Suppressor macrophage treated with lipopolysaccharide for 1 hour (primary cell): ENCODE data around the gene MAN2A1.

ENCODE experiments used
- DNase-seq, 3 donors: peaks; one replicate each; pipeline ENCODE4 v3.0.0-alpha.2; 2020 to 2022

The MAN2A1 gene

DNA sequence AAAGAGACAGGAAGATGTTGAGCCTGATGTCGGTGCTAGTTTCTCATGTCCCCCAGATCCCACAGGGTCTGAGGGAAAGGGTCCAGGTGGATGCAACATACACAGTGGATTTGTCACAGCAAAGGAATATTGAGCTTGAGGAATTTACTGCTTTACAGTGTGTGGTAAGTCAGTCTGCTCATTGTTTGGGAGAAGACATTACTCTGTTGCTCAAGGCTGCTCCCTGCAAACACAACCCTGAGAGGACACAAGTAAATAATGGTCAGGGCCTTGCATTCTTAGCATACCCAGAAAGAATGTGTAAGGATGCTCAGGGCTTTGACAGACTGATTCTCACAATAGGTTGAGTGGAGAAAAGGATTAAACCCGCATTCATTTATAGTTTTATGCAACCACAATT is 7.3 kb upstream of the MAN2A1 start:
- DNase-seq: no peak

DNA sequence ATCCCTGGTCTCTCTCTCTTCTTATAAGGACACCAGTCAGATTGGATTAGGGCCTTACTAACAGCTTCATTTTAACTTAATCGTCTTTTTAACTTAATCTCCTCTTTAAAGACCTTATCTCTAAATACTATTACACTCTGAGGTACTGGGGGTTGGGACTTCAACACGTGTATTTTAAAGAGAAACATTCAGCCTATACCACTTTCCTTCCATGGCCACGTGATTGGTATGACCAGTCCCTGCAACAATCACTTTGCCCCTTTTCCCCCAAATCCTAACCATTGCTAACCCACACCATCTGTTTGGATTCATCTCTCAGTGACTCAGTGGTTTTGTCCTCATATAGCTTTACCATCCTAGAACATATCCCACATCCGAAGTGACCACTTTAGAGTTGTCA is 3.8 kb upstream of the MAN2A1 start:
- no peak for DNase-seq

DNA sequence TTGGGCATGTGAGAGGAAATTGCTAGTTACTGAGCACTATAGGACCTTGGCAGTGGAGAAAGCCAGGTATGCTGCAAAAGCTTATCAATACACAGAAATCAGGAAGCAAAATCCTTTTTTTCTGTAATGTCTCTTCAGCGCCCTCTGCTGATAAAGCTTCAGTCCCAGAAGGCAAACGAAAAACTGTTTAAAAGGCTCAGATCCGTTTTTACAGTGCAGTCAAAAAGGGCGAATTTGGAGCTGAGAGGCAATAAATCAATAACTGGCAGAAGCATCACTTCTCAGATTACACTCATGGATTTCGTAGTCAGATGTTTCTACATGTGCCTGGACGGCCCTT is 1.1 kb upstream of the MAN2A1 start:
- DNase-seq: peak; percentile 68 to 78 (median 76)

DNA sequence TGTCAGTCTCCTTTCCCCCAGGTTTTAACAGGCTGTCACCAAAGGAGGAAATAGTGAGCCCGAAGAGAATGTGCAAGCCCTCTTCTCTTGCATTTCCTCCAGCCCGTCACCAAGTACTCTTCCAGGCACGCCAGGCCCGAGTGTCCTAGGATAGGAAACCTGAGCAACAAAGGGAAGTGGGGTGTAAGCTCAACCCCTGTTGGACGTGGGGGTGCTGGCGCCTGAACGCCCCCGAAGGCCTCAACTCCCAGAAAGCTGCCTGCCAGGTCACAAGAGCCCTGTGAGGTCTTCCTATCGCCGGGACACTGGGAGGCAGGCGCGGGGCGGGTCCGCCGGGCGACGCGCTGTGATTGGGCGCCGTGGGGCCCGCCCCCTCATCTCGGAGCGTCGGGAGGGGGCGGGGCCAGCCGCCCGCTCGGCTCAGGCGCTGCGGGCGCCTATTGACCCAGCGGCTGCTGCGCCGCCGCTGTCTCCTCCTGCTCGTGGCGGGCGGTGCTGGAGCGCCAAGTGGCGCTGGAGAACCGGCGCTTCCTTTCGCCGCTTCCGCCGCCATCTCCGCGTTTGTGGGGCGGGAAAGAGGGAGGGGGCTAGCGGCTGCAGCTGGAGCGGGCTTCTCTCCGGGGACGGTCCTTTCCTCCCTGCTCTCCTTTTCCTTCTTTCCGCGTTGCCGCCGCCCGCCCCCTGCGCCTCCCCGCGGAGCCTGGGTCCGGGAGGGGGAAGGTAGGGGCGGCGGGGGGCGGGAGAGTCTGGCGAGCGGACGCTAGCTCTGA is 572 bp upstream of the MAN2A1 start:
- peak; percentile 95 to 99 (median 97) for DNase-seq

DNA sequence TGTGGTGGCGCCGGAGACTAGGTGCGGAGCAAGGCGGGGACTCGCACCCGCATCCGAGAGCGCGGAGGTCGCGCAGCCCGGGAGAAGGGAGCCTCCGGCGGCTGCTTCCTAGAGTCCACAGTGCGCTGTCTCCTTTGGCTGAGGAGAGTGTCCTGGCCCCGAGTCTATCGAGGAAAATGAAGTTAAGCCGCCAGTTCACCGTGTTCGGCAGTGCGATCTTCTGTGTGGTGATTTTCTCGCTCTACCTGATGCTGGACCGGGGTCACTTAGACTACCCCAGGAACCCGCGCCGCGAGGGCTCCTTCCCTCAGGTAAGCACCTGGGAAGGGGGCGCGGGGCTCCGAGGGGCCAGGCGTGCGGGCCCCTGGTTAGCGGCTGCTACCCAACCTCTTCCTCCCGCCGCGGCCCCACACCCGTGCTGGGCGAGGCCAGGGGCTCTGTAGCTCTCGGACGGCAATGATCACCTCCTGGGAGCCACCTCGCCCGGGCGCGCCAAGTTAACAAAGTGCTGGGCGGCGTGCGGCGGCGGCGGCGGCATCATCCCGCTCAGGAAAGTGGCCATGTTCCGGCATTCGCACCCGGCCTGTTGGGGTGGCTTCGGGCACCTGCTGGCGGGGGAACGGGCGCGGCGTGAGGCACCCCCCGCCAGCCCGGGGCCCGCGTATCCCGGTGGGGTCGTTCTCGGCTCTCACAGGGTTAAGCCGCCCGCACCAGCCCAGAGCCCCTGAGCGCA is 681 bp downstream of the MAN2A1 start:
- DNase-seq: peak; percentile 27 to 57 (median 40)

DNA sequence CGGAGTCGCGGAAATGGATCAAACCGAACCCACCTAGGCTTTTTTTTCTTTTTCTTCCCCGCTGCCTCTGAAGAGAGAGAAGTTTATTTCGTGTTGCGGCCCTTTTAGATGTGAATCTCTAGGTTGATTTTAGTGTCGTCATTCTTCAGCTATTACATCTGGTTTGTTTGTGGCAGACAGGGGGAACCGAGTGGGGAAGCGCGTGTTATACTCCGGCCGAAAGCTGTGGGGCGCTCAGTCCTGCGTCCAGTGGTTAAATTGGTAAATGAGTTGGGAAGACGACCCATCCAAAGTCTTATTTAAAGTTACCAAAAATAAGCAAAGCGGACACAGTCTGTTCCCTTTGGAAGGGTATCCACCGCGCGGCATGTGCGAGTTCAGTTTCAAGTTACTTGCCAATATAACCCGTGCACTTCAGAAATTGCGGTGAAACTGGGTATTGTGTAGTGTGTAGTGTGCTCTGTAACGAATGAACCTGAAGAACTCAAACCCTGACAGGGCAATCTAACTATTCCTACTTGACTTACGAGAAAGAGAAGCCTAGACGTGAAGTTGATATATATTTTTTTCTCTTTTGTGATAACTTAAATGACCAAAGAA is 1.3 kb downstream of the MAN2A1 start:
- peak; percentile 77 to 79 (median 79) for DNase-seq

DNA sequence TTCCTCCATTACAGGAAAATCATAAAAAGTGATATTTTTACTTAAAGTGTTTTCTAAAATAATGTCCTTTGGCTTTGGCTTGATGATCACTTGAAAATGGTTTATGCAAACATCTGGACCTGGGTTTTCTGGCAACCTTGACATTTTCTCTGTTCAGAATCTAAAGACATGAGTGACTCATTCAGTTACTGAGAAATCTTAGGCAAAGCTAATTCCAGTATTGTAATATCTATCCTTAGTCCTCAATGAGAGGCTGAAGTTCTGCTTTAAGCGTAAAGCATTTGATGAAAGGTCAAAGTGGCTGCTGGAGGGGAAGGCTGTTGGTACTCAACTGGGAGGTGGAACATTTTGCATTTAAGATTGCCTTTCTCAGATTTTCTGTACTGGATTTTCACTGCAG is 2.3 kb downstream of the MAN2A1 start:
- peak; percentile 15 to 77 (median 69) for DNase-seq

DNA sequence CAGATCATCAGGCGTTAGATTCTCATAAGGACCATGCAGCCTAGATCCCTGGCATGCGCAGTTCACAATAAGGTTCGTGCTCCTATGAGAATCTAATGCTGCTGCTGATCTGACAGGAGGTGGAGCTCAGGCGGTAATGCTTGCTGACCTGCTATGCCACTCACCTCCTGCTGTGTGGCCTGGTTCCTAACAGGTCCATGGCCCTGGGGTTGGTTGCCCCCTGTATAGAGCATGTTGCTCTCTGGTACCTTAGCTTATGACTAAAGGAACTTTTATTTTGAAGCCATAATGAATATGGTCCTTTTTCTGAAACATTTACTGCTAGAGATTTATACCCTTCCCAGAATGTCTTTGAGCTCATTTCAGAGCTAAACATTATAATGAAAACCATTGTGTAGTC is 3.1 kb downstream of the MAN2A1 start:
- no peak for DNase-seq

DNA sequence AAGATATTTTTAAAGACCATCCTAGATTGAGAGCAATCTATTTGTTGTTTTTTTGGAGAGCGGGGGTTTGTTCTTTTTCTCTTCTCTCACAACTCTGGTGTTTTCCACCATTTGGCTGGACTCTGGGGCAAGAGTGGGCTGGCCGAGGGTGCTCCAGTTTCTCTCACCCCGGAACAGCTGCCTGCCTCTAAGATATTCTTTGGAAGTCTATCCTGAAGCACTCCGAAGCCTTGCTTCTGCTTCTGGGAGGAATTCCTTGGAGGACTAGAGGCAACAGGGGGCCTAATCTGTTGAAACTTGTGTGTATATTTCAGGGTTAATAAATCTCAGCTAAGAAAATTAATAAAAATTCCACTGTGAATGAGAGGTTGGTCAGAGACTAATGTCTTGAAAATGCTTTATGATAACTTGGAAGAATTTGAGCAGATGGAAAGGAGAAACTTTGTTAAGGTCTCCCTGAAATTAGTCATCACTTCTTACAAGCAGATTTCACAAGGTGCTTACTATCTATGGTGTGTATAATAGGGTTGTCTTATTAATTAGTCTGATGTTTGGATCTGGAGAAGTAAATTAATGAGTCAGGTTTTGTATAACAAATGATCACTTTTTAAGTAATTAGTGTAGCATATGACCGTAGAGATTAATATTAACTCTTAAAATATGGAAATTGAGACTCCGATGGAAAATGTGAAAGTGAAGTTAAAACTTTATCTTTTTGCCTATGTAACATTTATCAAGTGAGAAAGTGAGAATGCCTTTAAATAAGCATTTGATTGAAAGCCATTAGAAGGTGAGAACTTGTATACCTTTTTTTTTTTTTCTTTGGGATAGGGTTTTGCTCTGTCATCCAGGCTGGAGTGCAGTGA is 4.0 kb downstream of the MAN2A1 start:
- peak in 2 of 3 donors; percentile 22 to 25 for DNase-seq

DNA sequence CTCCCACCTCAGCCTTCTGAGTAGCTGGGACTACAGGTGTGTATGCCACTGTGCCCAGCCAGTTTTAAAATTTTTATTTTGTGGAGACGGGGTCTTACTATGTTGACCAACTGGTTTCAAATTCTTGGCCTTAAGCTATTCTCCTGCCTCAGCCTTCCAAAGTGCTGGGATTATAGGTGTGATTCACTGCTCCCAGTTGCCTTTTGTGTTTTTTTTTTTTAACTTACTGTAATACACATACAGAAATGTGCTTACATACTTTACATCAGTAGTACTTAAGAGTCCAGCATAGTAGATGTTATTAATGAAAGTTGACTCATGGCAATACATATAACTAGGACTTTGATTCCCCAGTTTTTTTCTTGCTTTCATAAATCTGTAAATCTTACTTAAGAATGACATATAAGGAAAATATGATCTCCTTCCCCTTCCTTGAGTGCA is 4.7 kb downstream of the MAN2A1 start:
- peak in 2 of 3 donors; percentile 29 to 52 for DNase-seq

DNA sequence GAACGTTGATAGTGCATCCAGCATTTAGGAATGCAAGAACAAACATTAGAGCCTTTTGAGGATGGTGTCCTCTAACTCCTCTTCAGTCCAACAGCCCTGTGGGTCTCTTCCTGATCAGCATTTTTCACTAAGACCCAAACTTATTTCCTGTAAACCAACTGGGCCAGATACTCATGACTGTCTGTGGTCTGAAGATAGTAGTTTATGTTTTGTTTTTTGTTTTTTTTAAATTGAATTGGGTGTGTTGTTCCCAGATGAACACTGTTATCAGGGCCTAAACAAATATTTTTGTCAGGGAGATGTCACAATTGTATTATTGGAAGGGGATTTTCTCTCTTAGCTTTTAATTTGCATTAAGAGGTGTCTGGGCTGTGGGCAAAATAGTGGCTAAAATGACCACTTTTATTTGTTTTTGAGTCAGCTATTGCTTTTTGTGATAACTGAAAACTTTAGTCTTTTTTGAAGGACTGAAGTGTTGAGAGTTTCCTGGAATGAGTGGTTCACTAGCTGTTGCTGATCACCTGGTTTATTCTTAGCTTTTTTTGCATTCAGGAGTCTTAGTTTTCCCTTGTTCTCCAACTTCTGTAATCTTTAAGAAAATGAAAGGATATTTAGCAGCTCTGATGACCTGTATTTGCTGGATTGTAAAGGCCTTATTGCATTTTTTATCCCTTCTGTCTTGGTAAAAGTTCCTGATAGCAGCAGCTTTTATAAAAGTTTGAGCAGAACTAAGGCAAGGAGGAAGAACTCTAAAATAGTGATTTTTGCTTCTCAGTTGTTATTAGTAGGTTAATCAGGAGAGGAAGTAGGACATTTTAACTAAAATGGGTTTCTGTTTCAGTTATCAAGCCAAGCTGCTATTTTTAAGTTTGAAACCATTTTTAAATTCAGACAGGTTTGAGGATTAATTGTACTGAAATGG is 5.5 kb downstream of the MAN2A1 start:
- peak in 2 of 3 donors; percentile 43 to 55 for DNase-seq

DNA sequence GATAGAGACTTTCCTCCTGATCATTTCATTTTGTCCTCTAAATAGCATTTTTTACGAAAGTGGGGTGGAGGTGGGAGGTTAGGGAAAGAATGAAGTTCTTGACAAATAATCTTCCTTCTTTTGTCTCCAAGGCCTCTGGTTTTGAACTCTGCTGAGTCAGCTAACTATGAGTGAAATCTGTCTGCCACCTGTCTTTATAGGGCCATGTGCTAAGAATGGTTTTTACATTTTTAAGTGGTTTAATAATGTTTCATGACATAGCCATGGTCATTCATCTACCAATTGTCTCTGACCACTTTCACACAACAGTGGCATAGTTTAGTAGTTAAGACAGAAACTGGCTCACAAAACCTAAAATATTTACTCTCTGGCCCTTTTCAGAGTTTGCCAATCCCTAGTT is 7.6 kb downstream of the MAN2A1 start:
- DNase-seq: no peak

DNA sequence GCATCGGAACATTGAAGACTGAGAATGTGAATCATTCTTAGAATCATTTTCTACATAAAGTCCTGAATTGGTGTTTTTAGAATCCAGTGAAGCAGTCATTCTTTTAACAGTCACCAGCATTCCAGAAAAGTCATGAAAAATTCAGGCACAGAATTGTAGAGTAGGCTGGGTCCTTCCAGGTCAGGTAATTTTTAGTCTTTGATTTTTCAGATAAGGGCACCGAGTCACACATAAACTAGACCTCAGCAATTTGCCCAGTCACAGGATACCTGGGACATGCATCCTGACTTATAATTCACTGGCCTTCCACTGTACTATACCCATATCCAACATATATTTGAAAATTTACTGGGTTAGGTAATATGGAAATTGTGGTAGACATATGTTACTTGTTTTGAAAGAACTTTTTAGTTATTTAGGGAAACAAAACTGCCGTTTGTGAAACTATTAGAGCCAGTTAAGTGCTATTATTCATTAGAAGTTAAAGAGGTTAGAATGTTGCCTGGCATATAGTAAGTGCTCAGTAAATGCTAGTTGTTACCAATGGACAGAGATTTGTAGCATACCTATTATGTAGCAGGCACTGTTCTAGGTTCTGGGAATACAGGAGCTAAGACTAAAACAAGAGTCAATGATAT is 10.9 kb downstream of the MAN2A1 start:
- no peak for DNase-seq

DNA sequence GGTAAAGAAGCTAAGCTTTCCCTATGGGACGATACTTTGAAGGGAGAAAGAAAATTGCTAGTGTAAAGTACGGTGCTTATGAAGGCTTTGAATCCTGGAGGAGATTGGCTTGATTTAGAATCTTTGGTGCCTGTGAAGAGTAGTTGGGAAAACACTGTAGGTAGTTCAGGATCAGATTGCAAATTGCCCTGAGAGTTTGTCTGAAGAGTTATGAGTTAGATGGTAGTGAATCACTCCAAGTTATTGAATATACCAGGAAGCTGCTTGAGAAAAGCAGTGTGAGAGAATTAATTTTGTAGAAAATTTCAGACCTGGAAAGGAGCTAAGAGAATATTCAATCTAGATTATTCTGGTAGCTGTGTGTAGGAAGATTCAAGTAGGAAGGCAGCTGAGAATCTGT is 11.5 kb downstream of the MAN2A1 start:
- no peak for DNase-seq

DNA sequence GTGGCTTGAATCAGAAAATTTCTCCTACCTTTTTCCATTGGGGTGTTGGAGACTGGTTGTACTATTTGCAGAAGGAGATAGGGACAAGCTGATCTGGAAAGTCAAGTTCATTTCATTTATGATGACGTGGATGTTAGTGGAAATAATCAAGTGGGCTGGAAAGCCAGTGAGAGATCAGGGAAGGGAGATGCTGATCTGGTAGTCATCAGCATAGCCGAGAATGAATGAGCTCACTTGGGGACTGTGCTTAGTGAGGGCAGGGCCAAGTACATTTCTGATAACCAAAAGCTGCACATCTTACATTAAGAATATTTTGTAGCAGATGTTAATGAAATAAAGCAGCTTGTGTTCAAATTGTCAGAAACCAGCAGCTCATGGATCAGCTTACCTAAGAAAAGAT is 12.1 kb downstream of the MAN2A1 start:
- DNase-seq: no peak

DNA sequence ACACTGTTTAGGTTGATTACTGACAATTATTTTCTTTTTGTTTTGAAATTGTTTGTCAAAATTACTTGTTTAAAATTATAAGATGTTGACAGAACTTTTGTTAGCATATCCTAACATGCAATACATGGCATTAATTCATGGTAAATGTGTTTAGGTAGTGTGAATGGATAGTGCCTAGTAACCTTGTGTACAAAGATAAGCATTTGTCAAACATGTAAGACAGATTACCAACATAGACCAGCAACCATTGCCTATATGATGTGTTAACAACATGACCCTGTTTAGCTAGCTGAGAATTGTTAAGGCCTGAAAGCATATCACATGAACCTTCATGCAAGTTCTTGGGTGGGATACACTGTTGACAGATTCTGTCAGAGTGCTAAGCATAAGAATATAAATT is 13.4 kb downstream of the MAN2A1 start:
- no peak for DNase-seq

DNA sequence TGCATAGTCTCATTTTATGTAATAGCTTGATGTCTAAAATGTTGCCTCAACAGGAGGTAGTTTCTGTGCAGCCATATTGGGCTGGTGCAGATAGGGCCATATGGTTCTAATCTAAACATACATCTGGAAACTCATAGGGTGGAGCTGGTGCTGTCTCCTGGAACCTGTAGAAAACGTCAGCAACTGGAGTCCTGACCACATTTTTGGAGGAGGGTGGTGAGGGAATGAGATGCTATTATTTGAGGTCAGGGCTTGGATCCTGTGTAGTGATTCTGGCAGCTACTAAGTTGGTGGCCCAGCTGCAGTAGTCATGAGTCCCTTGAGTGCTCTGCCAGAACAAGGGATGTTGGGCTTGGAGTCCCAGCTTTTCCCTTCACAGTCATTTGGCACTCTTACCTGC is 14.1 kb downstream of the MAN2A1 start:
- no peak for DNase-seq

DNA sequence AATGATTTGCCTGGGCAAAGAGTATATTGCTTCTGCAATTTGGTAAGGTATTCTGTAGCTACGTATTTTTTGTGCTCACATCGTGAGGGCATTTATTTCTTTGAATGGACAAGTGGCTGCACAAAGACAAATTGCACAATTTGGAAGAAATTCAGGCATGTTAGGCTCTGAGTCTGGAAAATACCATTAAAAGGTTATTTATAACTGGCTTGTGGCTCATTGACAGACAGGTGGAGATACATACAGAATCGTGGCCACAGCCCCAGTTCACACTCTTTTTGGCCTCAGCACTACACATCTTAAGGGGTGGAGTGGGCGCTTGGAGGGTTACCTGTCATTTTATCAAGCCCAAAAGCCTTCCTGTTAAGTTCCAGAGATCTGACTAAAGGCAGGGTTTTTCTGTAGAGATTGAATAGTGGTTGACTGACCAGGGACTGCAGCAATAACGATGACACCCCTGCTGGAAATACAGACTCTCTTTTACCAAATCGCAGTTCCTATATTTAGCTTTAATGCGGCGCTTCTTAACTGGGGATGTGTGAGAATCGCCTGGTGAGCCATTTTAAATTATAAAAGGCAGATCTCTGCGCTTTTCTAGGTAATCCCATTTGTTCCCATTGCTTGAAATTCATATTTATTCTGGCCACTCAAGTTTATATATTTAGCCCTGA is 14.7 kb downstream of the MAN2A1 start:
- DNase-seq: no peak

DNA sequence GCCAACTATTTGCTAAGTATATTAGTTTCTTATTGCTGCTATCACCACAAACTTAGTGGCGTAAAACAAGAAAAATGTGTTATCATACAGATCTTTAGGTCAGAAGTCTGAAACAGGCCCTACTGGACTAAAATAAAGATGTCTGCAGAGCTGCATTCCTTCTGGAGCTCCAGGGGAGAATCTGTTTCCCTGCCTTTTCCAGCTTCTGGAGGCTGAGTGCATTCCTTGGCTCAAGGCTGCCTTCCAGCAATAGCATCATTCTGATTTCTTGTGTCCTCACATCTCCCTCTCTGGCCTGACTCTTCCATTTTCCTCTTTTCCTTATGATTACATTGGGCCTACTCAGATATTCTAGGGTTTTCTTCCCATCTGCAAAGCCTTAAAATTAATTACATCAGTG is 15.9 kb downstream of the MAN2A1 start:
- DNase-seq: no peak

DNA sequence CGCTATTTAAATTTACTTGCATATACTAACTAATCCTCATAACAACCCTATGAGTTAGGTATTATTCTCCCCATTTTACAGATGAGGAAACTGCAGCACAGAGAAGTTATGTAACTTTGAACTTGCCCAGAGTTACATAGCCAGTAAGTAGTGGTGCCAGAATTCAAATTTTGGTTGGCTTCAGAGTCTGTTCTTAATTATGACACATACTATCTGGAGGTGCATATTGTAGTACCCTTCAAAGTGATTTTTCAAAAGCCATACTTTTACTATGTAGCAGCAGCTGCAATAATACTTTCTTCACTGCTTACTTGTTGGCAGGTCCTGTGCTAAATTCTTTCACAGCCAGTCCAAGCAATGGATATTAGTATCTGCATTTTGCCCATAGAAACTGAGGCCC is 16.4 kb downstream of the MAN2A1 start:
- DNase-seq: no peak

DNA sequence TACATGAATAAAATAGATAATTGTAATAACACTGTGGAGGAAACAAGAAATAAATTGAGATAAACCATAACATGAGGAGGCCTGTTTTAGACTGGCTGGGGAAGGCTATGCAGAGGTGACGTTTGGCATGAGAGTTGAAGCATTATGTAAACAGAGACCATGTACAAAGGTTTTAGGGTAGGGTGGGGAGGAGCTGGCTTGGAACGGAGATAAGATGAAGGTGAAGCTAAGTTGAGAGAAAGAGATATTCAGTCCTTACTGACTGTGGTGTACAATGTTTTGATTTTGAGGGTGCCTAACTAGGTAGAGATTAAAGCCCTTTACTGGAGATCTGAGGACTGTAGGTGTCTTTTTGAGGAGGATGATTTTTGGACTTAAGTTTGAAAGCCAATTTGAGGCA is 17.8 kb downstream of the MAN2A1 start:
- no peak for DNase-seq
